Progenitor cell of endocrine pancreas (in vitro differentiated cells): ENCODE data around the gene RAP1A. TPM values are rescaled to one million over a fixed set of nuclear protein-coding genes. Genes with fewer than 3 reads are reported as not detected.

Experiments
- DNase-seq: peaks from one replicate; pipeline ENCODE4 v3.0.0; 2021; ENCODE audit warnings: low spot score; ENCODE audit not compliant: unreplicated experiment
- H3K27ac Mint-ChIP-seq: 2 replicates; pipeline ENCODE4 v1.8.0; 2021; ENCODE audit warnings: mild to moderate bottlenecking, moderate library complexity, mixed read lengths
- H3K27me3 Mint-ChIP-seq: 2 replicates; pipeline ENCODE4 v1.8.0; 2021; ENCODE audit warnings: mixed read lengths
- H3K36me3 Mint-ChIP-seq: 2 replicates; pipeline ENCODE4 v1.8.0; 2022; ENCODE audit warnings: mixed read lengths; ENCODE audit not compliant: insufficient read depth
- H3K4me1 Mint-ChIP-seq: 2 replicates; pipeline ENCODE4 v1.8.0; 2021; ENCODE audit warnings: low read depth, mixed read lengths
- H3K4me3 Mint-ChIP-seq: 2 replicates; pipeline ENCODE4 v1.8.0; 2021; ENCODE audit warnings: low read depth, mild to moderate bottlenecking, moderate library complexity, mixed read lengths
- H3K9me3 Mint-ChIP-seq: 2 replicates; pipeline ENCODE4 v1.8.0; 2021; ENCODE audit warnings: low read depth, mixed read lengths
- CTCF ChIP-seq: fragments of 200-600 bp; sonication (generic); IDR thresholded peaks from one replicate; pipeline ENCODE4 v1.5.0; 2021; ENCODE audit warnings: antibody characterized with exemption, mild to moderate bottlenecking; ENCODE audit not compliant: unreplicated experiment
- total RNA-seq: library from RNA; stranded (reverse); gene quantifications from 2 replicates; pipeline ENCODE4 v1.2.1, GENCODE V29; 2021

The RAP1A gene
- total RNA-seq, 1 donor from 2014 or later = 36.6 TPM

DNA sequence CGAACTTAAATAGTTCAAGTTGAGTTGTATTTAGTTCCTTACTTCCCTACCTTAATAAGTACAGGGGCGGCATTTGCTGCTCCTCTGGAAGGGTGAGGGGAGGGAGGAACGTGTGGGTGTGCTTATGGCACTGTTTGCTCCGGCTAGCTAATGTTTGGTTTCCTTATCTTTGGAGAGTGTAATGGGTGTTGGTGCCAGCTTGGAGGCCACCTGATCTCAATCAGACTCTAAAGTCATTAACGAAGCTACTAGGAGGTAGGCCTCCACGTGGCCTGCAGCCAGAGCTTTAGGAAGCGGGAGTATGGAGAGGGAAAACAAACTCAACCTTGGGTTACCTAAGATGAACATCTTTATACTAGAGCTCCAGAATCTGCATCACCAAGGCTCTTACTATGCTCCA, 43.0 kb upstream of the RAP1A start:
- Mint-ChIP-seq H3K4me3 (no peak overlapping the region), H3K4me1 (peaks cover 15% of the 10 kb centered on the region), H3K27me3 (peaks cover 29% of the 10 kb centered on the region), H3K9me3 (no peaks in the 10 kb centered on the region), H3K27ac (peak overlapping the region; percentile 43), H3K36me3 (no peaks in the 10 kb centered on the region)
- DNase-seq = no peak
- no peak for TF ChIP-seq CTCF

DNA sequence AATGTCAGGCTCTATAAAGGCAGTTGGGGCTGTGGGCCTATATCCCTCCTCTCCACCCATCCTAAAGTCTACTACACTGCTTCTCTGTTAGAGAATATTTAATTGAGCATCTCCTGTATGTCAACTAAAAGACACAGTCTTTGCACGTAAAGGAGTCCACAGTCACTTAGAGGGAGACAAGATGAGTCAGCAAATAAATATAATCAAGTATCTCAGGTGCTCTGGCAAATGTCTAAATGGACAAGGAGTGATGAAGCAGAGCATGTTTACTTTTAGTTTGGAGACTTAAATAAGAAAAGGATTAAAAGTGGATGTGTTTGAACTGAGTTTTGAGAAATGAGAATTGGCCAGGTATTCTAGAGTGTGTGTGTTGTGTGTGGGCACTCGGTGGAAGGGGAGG, 41.8 kb upstream of the RAP1A start:
- DNase-seq = no peak
- Mint-ChIP-seq H3K4me3 (no peak overlapping the region), H3K27ac (no peak overlapping the region), H3K36me3 (no peaks in the 10 kb centered on the region), H3K4me1 (peaks cover 15% of the 10 kb centered on the region), H3K9me3 (no peaks in the 10 kb centered on the region), H3K27me3 (peaks cover 23% of the 10 kb centered on the region)
- TF ChIP-seq CTCF = no peak

GRCh38 chr1:111581166-111581565, 38.4 kb upstream of the RAP1A start:
- TF ChIP-seq CTCF = no peak
- Mint-ChIP-seq H3K27me3 (peaks cover 18% of the 10 kb centered on the region), H3K4me3 (no peak overlapping the region), H3K27ac (no peak overlapping the region), H3K4me1 (peaks cover 10% of the 10 kb centered on the region), H3K9me3 (no peaks in the 10 kb centered on the region), H3K36me3 (no peaks in the 10 kb centered on the region)
- no peak for DNase-seq

GRCh38 chr1:111582016-111582415, 37.6 kb upstream of the RAP1A start:
- Mint-ChIP-seq H3K4me3 (no peak overlapping the region), H3K27me3 (peaks cover 18% of the 10 kb centered on the region), H3K27ac (no peak overlapping the region), H3K4me1 (peaks cover 3% of the 10 kb centered on the region), H3K36me3 (no peaks in the 10 kb centered on the region), H3K9me3 (no peaks in the 10 kb centered on the region)
- TF ChIP-seq CTCF = no peak
- DNase-seq = no peak

GRCh38 chr1:111582644-111583618, 36.7 kb upstream of the RAP1A start:
- DNase-seq = no peak
- H3K36me3 Mint-ChIP-seq = no peaks in the 10 kb centered on the region
- H3K27me3 Mint-ChIP-seq = peaks cover 16% of the 10 kb centered on the region
- H3K9me3 Mint-ChIP-seq = no peaks in the 10 kb centered on the region
- H3K4me1 Mint-ChIP-seq = peaks cover 2% of the 10 kb centered on the region
- TF ChIP-seq CTCF = no peak
- no peak overlapping the region for H3K4me3 Mint-ChIP-seq
- no peak overlapping the region for H3K27ac Mint-ChIP-seq
